Stimulated activated naive CD4-positive, alpha-beta T cell treated with Interleukin-2 at 50 U/mL for 16 hours (primary cell): ENCODE results near the gene ADCY5.

Experiments
- DNase-seq: peaks from one replicate; lab custom pipeline; 2025; lab: John Stamatoyannopoulos, UW

The ADCY5 gene

GRCh38 chr3:123386477-123387040 lies 62.3 kb downstream of the ADCY5 start:
- no peak for DNase-seq

- no peak for DNase-seq
Observed at GRCh38 chr3:123385981-123386380, 62.9 kb downstream of the ADCY5 start.

- no peak for DNase-seq
Observed at GRCh38 chr3:123385499-123385898, 63.4 kb downstream of the ADCY5 start.

- DNase-seq = no peak
Observed at GRCh38 chr3:123385001-123385401, 63.9 kb downstream of the ADCY5 start.

GRCh38 chr3:123384256-123384655 lies 64.6 kb downstream of the ADCY5 start:
- DNase-seq = no peak

GRCh38 chr3:123383091-123384053 lies 65.5 kb downstream of the ADCY5 start:
- no peak for DNase-seq

GRCh38 chr3:123380261-123380660 lies 68.6 kb downstream of the ADCY5 start:
- DNase-seq = no peak

GRCh38 chr3:123379041-123379830 lies 69.7 kb downstream of the ADCY5 start:
- DNase-seq = no peak

- no peak for DNase-seq
Observed at GRCh38 chr3:123378409-123378915, 70.4 kb downstream of the ADCY5 start.

GRCh38 chr3:123377243-123377740 lies 71.6 kb downstream of the ADCY5 start:
- DNase-seq = no peak

- no peak for DNase-seq
Observed at GRCh38 chr3:123376451-123377242, 72.2 kb downstream of the ADCY5 start.

GRCh38 chr3:123375014-123375940 lies 73.6 kb downstream of the ADCY5 start:
- DNase-seq = no peak

- no peak for DNase-seq
Observed at GRCh38 chr3:123374016-123374415, 74.9 kb downstream of the ADCY5 start.

- DNase-seq = no peak
Observed at GRCh38 chr3:123373474-123373987, 75.4 kb downstream of the ADCY5 start.

- DNase-seq = no peak
Observed at GRCh38 chr3:123372686-123373473, 76.0 kb downstream of the ADCY5 start.

- DNase-seq = no peak
Observed at GRCh38 chr3:123371859-123372685, 76.8 kb downstream of the ADCY5 start.

GRCh38 chr3:123371426-123371825 lies 77.5 kb downstream of the ADCY5 start:
- DNase-seq = no peak

GRCh38 chr3:123370819-123371218 lies 78.1 kb downstream of the ADCY5 start:
- DNase-seq = no peak
